B cell (primary cell): ENCODE results near the gene FTCD.

Experiments
- EZH2 ChIP-seq: IDR thresholded peaks from 2 replicates; pipeline ENCODE4 v1.6.1; 2012; ENCODE audit warnings: borderline replicate concordance, low read depth, mild to moderate bottlenecking, moderate library complexity, low read length; ENCODE audit not compliant: insufficient read depth, poor library complexity, severe bottlenecking
- TF ChIP-seq, protein P1 (sequence below): fragments of 200-600 bp; IDR thresholded peaks from one replicate; pipeline ENCODE4 v1.8.0; 2022; ENCODE audit warnings: antibody characterized with exemption, mild to moderate bottlenecking

DNA sequence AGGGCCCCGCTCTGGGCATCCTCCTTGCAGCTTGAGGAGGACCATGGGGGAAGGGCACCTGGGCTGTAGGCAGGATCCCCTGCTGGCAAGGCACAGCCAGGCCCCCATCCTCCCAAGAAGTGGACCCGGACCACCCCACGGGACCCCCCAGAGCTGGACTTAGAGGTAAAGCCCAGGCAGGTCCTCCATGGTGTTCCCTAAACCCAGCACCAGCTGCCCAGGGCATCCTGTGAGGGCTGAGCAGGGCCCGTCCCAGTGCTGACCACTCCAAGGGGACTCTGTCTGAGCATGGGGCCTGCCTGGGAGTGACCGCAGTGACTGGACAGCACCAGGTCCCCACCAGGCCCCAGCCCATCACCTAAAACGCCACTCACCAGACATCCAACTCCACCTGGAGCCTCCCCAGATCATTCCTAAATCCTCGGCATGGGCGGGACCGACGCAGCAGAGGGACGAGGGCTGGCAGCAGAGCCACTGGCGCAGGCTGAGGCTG is 36.2 kb downstream of the FTCD start:
- TF ChIP-seq, protein P1, sequence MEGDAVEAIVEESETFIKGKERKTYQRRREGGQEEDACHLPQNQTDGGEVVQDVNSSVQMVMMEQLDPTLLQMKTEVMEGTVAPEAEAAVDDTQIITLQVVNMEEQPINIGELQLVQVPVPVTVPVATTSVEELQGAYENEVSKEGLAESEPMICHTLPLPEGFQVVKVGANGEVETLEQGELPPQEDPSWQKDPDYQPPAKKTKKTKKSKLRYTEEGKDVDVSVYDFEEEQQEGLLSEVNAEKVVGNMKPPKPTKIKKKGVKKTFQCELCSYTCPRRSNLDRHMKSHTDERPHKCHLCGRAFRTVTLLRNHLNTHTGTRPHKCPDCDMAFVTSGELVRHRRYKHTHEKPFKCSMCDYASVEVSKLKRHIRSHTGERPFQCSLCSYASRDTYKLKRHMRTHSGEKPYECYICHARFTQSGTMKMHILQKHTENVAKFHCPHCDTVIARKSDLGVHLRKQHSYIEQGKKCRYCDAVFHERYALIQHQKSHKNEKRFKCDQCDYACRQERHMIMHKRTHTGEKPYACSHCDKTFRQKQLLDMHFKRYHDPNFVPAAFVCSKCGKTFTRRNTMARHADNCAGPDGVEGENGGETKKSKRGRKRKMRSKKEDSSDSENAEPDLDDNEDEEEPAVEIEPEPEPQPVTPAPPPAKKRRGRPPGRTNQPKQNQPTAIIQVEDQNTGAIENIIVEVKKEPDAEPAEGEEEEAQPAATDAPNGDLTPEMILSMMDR = no peak
- TF ChIP-seq EZH2 = no peak
